SU-DHL-6 (cell line): ENCODE results near the gene PROKR1.

Source experiments
- EZH2phosphoT487 ChIP-seq: fragments of 200-600 bp; sonication (generic), shearing (Covaris generic); conservative IDR thresholded peaks from 2 replicates; pipeline ENCODE4 v1.6.1; 2018; ENCODE audit warnings: mild to moderate bottlenecking, antibody characterized with exemption, low read length, moderate library complexity, mixed read lengths
- TF ChIP-seq, protein P1 (sequence below): fragments of 200-600 bp; sonication (generic); IDR thresholded peaks from one replicate; pipeline ENCODE4 v1.5.1; 2017; ENCODE audit warnings: antibody characterized with exemption, mild to moderate bottlenecking, low read length, moderate library complexity; ENCODE audit not compliant: insufficient read depth, poor library complexity, severe bottlenecking

GRCh38 chr2:68605939-68606338 is 37.4 kb upstream of the PROKR1 start:
- TF ChIP-seq, protein P1, sequence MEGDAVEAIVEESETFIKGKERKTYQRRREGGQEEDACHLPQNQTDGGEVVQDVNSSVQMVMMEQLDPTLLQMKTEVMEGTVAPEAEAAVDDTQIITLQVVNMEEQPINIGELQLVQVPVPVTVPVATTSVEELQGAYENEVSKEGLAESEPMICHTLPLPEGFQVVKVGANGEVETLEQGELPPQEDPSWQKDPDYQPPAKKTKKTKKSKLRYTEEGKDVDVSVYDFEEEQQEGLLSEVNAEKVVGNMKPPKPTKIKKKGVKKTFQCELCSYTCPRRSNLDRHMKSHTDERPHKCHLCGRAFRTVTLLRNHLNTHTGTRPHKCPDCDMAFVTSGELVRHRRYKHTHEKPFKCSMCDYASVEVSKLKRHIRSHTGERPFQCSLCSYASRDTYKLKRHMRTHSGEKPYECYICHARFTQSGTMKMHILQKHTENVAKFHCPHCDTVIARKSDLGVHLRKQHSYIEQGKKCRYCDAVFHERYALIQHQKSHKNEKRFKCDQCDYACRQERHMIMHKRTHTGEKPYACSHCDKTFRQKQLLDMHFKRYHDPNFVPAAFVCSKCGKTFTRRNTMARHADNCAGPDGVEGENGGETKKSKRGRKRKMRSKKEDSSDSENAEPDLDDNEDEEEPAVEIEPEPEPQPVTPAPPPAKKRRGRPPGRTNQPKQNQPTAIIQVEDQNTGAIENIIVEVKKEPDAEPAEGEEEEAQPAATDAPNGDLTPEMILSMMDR: no peak
- TF ChIP-seq EZH2phosphoT487: no peak
